NK-92 treated with Interleukin-12 subunit alpha and Interleukin-12 subunit beta, amount 100 ng/mL, for 24 hours (cell line): ENCODE data around the gene SGMS1.

Experiments used
- DNase-seq: peaks from one replicate; lab custom pipeline; 2025; lab: John Stamatoyannopoulos, UW

Gene SGMS1

DNA sequence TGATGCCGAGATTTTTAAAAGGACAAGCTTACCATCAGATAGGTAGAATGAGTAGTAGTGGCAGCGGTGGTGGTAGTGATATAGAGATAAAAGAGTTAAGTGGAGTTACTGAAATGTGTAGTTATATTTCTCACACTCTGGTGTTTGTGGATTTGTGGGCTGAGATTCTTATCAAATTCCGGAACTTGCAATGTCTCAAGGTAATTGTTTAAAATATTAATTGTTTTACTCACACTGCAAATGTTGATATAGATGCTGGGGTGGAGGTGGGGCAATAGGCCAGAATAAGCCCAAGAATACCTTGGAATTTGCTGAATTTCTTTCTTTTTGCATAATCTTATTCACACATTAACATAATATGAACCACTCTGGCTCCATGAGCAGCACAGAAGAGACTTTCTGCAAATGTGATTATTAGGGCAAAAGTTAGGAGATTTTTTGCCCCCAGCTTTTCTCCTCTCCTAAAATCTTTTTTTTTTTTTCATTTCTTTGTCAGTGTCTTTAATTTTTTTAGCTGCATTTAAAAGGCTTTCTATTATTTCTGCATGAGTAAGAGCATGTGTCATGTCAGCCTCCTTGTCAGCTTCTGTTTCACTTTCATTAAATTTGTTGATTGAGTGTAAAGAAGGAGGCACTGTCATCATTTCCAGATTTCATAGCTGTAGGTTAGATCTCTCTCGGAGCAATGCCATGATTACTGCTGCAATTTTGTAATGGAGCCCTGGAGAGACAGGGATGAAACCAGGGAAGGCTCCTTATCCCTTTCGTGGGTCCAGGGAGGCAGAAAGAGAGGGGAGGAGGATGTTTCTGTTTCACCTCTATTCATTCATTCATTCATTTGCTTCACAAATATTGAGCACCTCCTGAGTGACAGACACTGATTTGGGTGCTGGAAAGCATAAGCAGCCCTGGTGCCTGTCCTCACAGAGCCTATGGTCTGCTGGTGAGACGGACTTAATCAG, 13.1 kb upstream of the SGMS1 start:
- no peak for DNase-seq

GRCh38 chr10:50635286-50635685, 11.5 kb upstream of the SGMS1 start:
- DNase-seq: no peak

DNA sequence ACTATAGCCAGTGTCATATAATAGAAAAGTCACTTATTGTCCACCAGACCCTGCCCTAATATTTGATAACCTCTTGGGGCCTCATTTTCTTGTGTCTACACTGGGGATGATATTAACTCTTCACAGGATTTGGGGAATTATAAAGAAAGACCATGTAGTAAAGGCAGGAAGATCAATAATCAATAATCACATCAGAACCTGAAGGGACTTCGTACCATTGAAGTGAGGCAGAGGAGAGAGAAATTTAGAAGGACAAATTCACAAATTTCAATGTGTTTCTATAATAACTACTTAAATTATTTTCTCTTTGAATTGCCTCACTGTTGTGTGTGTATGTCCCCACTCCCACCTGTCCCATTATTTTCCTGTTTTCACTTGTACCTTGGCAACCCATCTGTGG, 10.7 kb upstream of the SGMS1 start:
- DNase-seq: no peak

GRCh38 chr10:50631052-50631451, 7.3 kb upstream of the SGMS1 start:
- no peak for DNase-seq

- no peak for DNase-seq
Measured at GRCh38 chr10:50629495-50630122, 5.9 kb upstream of the SGMS1 start.

DNA sequence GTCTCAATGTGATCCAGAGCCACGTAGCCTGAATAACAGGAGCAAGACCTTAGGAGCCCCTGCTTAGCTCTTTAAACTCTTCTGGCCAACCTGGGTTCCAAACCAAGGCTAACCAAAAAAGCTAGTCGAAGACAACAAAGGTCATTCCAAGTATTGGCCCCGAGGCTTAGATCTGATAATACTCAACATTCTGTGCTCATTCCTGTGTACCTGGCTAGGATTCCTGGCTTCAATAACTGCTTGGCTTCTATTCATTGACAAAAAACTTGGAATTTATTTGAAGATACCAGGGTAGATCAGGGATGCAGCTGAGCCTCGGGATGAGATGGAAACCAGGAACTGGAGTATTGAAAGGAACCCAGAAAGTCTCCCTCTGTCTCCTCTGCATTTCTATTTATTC, 4.1 kb upstream of the SGMS1 start:
- DNase-seq: no peak

DNA sequence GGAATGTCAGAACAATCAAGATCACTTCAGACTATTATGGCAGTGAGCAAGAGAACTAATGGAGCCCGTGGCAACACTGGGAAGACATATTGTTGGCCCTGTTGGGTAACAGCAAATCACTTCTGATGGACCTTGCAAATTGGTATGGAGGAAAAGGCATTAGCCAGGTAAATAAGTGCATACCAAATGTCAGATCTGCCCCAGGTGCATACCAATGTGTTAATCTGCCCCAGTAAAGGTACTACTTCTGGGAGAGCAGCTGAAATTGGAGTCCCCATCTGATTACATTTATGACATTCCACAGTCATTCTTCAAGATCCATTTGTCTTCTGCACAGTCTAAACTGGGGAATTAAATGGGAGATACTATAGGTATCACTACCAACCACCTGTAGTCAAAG, 3.7 kb upstream of the SGMS1 start:
- no peak for DNase-seq

DNA sequence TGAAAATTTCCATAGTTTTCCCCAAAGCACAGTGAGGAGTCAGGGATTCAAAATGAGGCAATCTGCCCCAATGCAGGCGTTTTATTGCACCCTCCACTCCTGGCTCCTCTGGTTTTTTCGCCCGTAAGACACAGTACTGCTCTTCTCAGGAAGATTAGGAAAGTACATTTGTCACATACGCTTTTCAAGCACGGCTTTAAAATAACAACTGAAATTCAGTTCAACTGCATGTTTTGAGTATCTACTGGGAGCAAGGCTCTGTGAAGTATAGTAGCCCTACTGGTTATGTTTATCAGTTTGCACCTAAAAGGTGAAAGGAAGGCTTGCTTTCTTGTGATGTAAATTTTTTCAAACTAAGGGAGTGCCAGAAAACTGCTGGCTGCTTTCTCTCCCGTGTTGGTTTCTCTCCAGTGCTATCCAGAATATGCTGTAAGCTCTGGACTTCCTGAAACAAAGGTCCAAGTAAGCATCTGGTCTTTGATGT, 1.9 kb upstream of the SGMS1 start:
- DNase-seq: no peak

DNA sequence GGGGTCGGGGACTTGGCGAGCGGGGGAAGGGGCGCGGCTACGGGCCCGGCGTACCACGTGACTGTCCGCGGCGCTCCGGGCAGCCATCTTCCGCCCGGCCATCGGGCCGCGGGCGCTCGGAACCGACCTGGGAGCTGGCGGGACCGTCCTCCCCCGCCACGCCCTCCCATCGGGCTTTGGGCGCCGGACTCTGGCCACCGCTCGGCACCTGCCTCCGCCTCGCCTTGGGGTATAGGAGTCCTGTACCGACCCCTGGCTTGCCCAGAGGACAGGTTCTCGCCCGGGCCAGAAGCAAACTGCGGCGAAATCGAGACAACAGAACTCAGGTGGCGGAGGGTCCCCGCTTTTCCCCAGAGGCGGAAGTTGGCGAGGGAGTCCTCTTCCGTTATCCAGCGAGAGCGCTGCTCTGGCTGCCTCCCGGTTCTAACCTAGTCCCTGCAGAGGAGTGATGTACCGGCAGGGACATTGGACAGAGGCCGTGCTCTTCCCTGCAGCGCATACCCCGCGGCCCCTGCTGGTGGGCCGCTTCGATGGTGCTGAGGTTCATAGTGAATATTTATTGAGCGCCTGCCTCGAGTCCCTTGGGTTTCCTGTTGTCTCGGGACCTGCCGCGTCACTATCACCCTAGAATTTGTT, 1.2 kb upstream of the SGMS1 start:
- DNase-seq: peak; percentile 89

DNA sequence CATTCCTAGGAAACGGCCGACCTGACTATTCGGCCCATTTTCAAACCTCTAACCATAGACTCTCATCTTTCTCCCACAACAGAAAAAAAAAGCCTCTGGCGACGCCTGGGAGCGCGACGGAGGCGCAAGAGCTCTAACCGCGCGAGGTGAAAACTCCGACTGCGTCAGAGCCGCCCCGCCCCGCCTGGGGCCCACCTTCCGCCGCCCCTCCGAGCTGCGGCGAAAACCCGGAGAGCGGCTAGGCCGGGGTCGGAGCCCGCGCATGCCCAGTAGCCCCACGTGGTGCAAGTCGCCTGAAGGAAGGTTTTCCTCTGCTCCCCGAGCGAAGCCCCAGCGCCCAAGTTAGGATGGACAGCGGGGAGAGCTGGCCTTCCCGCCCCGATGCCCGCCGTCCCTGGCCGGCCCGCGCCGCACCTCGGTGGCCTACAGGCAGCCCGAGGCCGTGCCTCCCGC, 683 bp upstream of the SGMS1 start:
- peak; percentile 91 for DNase-seq

GRCh38 chr10:50622706-50623662, 772 bp downstream of the SGMS1 start:
- peak; percentile 68 for DNase-seq

DNA sequence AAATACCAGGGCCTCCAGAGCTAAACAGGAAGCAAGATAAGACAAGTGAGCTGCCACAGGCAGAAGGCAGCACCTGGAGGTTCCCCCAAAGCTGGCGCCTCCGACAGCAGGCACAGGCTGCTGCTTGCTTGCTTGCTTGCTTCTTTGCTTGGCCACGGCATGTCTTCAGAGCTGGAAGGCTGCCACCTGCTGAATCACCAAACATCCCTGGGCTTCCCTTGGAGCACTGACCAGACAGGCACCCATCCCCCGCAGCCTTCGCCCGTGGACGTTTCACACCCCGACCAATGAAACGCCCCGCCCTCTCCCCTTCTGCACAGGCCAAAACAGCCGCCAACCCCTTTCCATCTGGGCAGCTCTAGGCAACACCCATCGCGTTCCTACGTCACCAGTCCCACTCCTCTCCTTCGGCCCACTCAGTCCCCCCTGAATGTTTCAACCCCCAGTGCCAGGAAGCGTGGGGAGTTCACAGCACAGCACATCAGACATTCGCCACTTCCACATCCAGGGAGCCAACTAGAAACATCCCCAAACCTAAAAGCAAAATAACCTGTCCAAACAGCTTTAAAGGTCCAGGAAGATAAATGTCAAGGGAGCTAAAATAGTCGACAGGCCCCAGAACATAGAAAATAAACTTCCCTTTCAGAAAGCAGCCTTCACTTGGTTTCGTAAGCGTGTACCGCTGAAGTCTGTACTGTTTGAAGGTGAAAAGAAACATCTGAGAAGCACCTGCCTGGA, 1.6 kb downstream of the SGMS1 start:
- peak; percentile 88 for DNase-seq

DNA sequence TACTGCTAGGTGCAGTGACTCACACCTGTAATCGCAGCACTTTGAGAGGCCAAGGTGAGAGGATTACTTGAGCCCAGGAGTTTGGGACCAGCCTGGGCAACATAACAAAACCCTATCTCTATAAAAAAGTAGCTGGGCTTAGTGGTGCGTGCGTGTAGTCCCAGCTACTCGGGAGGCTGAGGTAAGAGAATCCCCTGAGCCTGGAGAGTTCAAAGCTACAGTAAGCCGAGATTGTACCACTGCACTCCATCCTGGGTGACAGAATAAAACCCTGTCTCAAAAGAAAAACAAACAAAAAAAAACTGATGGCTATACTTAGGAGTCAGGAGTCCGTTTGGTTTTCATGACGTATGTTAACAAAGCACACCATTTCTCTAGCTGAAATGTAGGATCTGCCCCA, 2.9 kb downstream of the SGMS1 start:
- DNase-seq: no peak

- DNase-seq: no peak
Measured at GRCh38 chr10:50619882-50620281, 3.9 kb downstream of the SGMS1 start.

- DNase-seq: no peak
Measured at GRCh38 chr10:50619166-50619565, 4.6 kb downstream of the SGMS1 start.

DNA sequence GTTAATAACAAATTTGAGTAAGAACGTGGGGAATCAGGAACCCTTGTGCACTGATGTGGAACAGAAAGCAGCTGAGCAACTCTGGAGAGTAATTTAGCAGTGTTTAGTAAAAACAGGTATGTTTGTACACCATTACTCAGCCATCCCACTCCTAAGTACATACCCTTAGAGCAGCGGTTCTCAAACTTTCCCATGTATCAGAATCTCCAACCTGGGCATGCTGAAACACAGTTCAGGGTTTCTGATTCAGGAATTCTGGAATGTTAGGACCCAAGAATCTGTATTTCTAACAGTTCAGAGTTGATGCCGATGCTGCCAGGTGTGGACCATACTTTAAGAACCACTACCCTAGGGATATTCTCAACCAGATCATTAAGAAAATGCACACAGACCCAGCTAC, 5.1 kb downstream of the SGMS1 start:
- no peak for DNase-seq

GRCh38 chr10:50615658-50616057, 8.1 kb downstream of the SGMS1 start:
- DNase-seq: no peak

DNA sequence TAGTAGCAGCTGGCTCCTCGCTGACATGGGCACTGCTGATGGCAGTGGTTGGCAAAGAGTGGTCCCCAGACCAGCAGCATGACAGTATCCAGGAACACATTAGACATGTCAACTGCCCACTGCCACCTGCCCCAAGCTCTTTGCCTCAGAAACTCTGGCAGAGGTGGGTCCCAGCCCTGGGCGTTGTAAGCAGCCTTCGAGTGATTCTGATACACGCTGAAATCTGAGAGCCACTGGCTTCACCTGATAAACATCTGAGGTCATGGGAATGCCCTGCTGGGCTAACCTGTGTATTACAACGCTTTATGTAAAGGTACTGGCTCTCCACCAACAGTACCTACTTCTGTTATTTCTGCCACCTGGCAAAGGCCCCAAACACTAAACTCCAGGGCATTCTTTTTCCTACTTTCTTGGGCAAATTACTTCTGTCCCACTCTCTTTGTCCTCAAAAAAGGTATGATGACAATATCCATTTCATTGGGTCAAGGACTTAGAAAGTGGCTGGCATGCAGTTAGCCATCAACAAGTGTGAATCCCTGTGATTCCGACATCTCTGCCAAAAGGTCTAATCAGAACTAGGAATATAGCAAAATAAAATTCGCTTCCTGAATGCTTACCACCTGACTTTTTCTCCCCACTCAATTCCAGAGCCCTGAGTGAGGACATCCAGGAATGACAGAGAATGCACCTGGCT, 9.2 kb downstream of the SGMS1 start:
- no peak for DNase-seq

- no peak for DNase-seq
Measured at GRCh38 chr10:50613726-50614443, 9.9 kb downstream of the SGMS1 start.

- no peak for DNase-seq
Measured at GRCh38 chr10:50613150-50613549, 10.6 kb downstream of the SGMS1 start.
